PFSK-1 (cell line): ENCODE data around the gene PUS1. TPM values are rescaled to one million over a fixed set of nuclear protein-coding genes. Genes with fewer than 3 reads are reported as not detected.

ENCODE experiments used
- FOXP2 ChIP-seq: optimal IDR thresholded peaks from 2 replicates; pipeline ENCODE3; 2011; ENCODE audit warnings: borderline replicate concordance, control low read depth, inconsistent platforms; ENCODE audit not compliant: insufficient read depth; ENCODE audit errors: extremely low read length, extremely low read depth
- POLR2AphosphoS5 ChIP-seq: IDR thresholded peaks from 2 replicates; pipeline ENCODE4 v1.6.1; 2012; ENCODE audit warnings: low read depth, mild to moderate bottlenecking, control low read depth, low read length, moderate library complexity
- REST ChIP-seq, 2 experiments: IDR thresholded peaks; 2 replicates each; pipeline versions ENCODE4 v1.6.1 to v1.8.0; 2011 to 2012; ENCODE audit warnings: low read depth in 2 of 2, low read length in 2 of 2, control low read depth in 1 of 2, inconsistent platforms in 1 of 2, mild to moderate bottlenecking in 1 of 2, moderate library complexity in 1 of 2; ENCODE audit not compliant: insufficient read depth in 1 of 2
- SIN3A ChIP-seq: IDR thresholded peaks from 2 replicates; pipeline ENCODE4 v1.6.1; 2012; ENCODE audit warnings: mild to moderate bottlenecking, low read length, moderate library complexity, borderline replicate concordance; ENCODE audit not compliant: insufficient read depth
- TAF1 ChIP-seq: IDR thresholded peaks from 2 replicates; pipeline ENCODE4 v1.6.1; 2012; ENCODE audit warnings: low read length, control low read depth, borderline replicate concordance; ENCODE audit not compliant: insufficient read depth
- polyA plus RNA-seq: library from polyadenylated mRNA; unstranded; fragments of >200 nt; gene quantifications from one replicate; pipeline ENCODE4 v1.2.1, GENCODE V29; 2012; ENCODE audit warnings: low read depth, missing spikeins; ENCODE audit not compliant: insufficient read length

PUS1 gene
- polyA plus RNA-seq = 165 TPM

GRCh38 chr12:131928711-131929580 lies at the start of gene PUS1:
TSS of gene PUS1 (plus strand) at chr12:131929276. CDS start at chr12:131929723, 447 bp downstream.
- TF ChIP-seq POLR2AphosphoS5 = peak; percentile 97
- peak; percentile 99 for TF ChIP-seq SIN3A
- 0 out of 4 replicates have a peak, but pooled peaks of 1 of the 2 experiments have one; percentile 39 for TF ChIP-seq REST (IDR thresholded peaks at IDR 0.05; ENCODE audit: insufficient read depth in 1 of 2, low read depth in 2 of 2, low read length in 2 of 2)
- peak; percentile 18 for TF ChIP-seq FOXP2
- TF ChIP-seq TAF1 = no peak

- no peak for TF ChIP-seq SIN3A
- no peak for TF ChIP-seq FOXP2
- no peak for TF ChIP-seq REST (IDR thresholded peaks at IDR 0.05; ENCODE audit: insufficient read depth in 1 of 2, low read depth in 2 of 2, low read length in 2 of 2)
- TF ChIP-seq TAF1 = no peak
- no peak for TF ChIP-seq POLR2AphosphoS5
Measured at GRCh38 chr12:131882804-131883520, 46.1 kb upstream of the PUS1 start.

- TF ChIP-seq POLR2AphosphoS5 = no peak
Measured at GRCh38 chr12:131883521-131883900, 45.6 kb upstream of the PUS1 start.

GRCh38 chr12:131885543-131886057 lies 43.5 kb upstream of the PUS1 start:
- TF ChIP-seq FOXP2 (no peak), SIN3A (no peak), TAF1 (no peak), POLR2AphosphoS5 (no peak), REST (IDR thresholded peaks at IDR 0.05; ENCODE audit: insufficient read depth in 1 of 2, low read depth in 2 of 2, low read length in 2 of 2) (no peak)

GRCh38 chr12:131892711-131893604 lies 36.1 kb upstream of the PUS1 start:
- TF ChIP-seq SIN3A (no peak), REST (IDR thresholded peaks at IDR 0.05; ENCODE audit: insufficient read depth in 1 of 2, low read depth in 2 of 2, low read length in 2 of 2) (no peak), TAF1 (no peak), POLR2AphosphoS5 (no peak), FOXP2 (no peak)
